Measurements from ENCODE around the gene DNASE1L3. TPM values are rescaled to one million over a fixed set of nuclear protein-coding genes. Genes with fewer than 3 reads are reported as not detected.

DNASE1L3 gene
- polyA plus RNA-seq, 1 donor from 2014 or later, result not detected

GRCh38 chr3:58217209-58217811 lies 6.5 kb upstream of the DNASE1L3 start:
- Histone ChIP-seq H3F3A (ENCODE audit: insufficient read depth, low read length, poor library complexity, severe bottlenecking) (no peaks in the 10 kb centered on the region), H3K36me3 (ENCODE audit: insufficient read depth, low read length) (no peaks in the 10 kb centered on the region), H4K20me1 (ENCODE audit: insufficient read depth) (no peaks in the 10 kb centered on the region), H3K4me3 (ENCODE audit: low read length) (no peak overlapping the region), H3K4me2 (ENCODE audit: low read length) (no peak overlapping the region), H3K9ac (ENCODE audit: low read length) (no peak overlapping the region), H2AFZ (ENCODE audit: low read depth, low read length) (no peak overlapping the region), H3K9me2 (ENCODE audit: insufficient read depth, low read length) (no peaks in the 10 kb centered on the region), H3K27ac (ENCODE audit: low read length) (no peak overlapping the region), H3K9me3 (ENCODE audit: low read length) (no peaks in the 10 kb centered on the region), H3K27me3 (ENCODE audit: insufficient read depth, low read depth, low read length) (no peaks in the 10 kb centered on the region), H3K79me2 (replicated peaks; ENCODE audit: insufficient read depth, low read length) (no peaks in the 10 kb centered on the region)
- TF ChIP-seq CTCF (IDR thresholded peaks at IDR 0.05; ENCODE audit: poor library complexity, severe bottlenecking) (peak; percentile 62), TAF1 (IDR thresholded peaks at IDR 0.05; ENCODE audit: low read depth) (no peak), RAD21 (conservative IDR thresholded peaks at IDR 0.05) (peak; percentile 21), POLR2AphosphoS5 (IDR thresholded peaks at IDR 0.05) (no peak)

GRCh38 chr3:58216496-58217195 lies 5.9 kb upstream of the DNASE1L3 start:
- Histone ChIP-seq H3K4me3 (ENCODE audit: low read length) (no peak overlapping the region), H3K9me3 (ENCODE audit: low read length) (no peaks in the 10 kb centered on the region), H3K4me2 (ENCODE audit: low read length) (no peak overlapping the region)

More at GRCh38 chr3:58216496-58217195, 5.9 kb upstream of the DNASE1L3 start:
- Histone ChIP-seq H3K9ac (ENCODE audit: low read length) (no peak overlapping the region), H3K27me3 (ENCODE audit: insufficient read depth, low read depth, low read length) (no peaks in the 10 kb centered on the region), H4K20me1 (ENCODE audit: insufficient read depth) (no peaks in the 10 kb centered on the region), H3K9me2 (ENCODE audit: insufficient read depth, low read length) (no peaks in the 10 kb centered on the region), H3K36me3 (ENCODE audit: insufficient read depth, low read length) (no peaks in the 10 kb centered on the region), H2AFZ (ENCODE audit: low read depth, low read length) (no peak overlapping the region), H3K27ac (ENCODE audit: low read length) (no peak overlapping the region), H3F3A (ENCODE audit: insufficient read depth, low read length, poor library complexity, severe bottlenecking) (no peaks in the 10 kb centered on the region), H3K79me2 (replicated peaks; ENCODE audit: insufficient read depth, low read length) (no peaks in the 10 kb centered on the region)
- TF ChIP-seq TAF1 (IDR thresholded peaks at IDR 0.05; ENCODE audit: low read depth) (no peak), RAD21 (conservative IDR thresholded peaks at IDR 0.05) (no peak), CTCF (IDR thresholded peaks at IDR 0.05; ENCODE audit: poor library complexity, severe bottlenecking) (no peak), SMC3 (conservative IDR thresholded peaks at IDR 0.05; ENCODE audit: poor library complexity) (no peak), EZH2 (IDR thresholded peaks at IDR 0.05; ENCODE audit: borderline replicate concordance, insufficient read depth, low read length, poor library complexity, severe bottlenecking) (no peak), POLR2AphosphoS5 (IDR thresholded peaks at IDR 0.05) (no peak), MXI1 (conservative IDR thresholded peaks at IDR 0.05; ENCODE audit: poor library complexity, severe bottlenecking) (no peak), EP300 (conservative IDR thresholded peaks at IDR 0.05; ENCODE audit: poor library complexity, severe bottlenecking) (no peak), REST (IDR thresholded peaks at IDR 0.05; ENCODE audit: borderline replicate concordance) (no peak)

Measured in neural cell (in vitro differentiated cells).